Type B pancreatic cell (in vitro differentiated cells): ENCODE measurements around the gene CSF2RB. TPM values are rescaled to one million over a fixed set of nuclear protein-coding genes. Genes with fewer than 3 reads are reported as not detected.
A peak's percentile ranks its signal among the peaks of the same experiment; 100 is the strongest.

Source experiments
- DNase-seq: peaks from one replicate; pipeline ENCODE4 v3.0.0; 2021; ENCODE audit warnings: mixed read lengths; ENCODE audit not compliant: unreplicated experiment; ENCODE audit errors: extremely low spot score
- H3K27ac Mint-ChIP-seq: 2 replicates; pipeline ENCODE4 v1.8.0; 2021; ENCODE audit warnings: mild to moderate bottlenecking, mixed read lengths
- H3K27me3 Mint-ChIP-seq: 2 replicates; pipeline ENCODE4 v1.8.0; 2021; ENCODE audit warnings: mixed read lengths
- H3K36me3 Mint-ChIP-seq: 2 replicates; pipeline ENCODE4 v1.8.0; 2021; ENCODE audit warnings: mixed read lengths
- H3K4me1 Mint-ChIP-seq: one replicate; pipeline ENCODE4 v1.8.0; 2021; ENCODE audit warnings: mixed read lengths; ENCODE audit not compliant: unreplicated experiment
- H3K4me3 Mint-ChIP-seq: 2 replicates; pipeline ENCODE4 v1.8.0; 2021; ENCODE audit warnings: mild to moderate bottlenecking, mixed read lengths
- H3K9me3 Mint-ChIP-seq: 2 replicates; pipeline ENCODE4 v1.8.0; 2021; ENCODE audit warnings: mixed read lengths
- total RNA-seq: library from RNA; stranded (reverse); gene quantifications from 2 replicates; pipeline ENCODE4 v1.2.1, GENCODE V29; 2021; ENCODE audit warnings: low replicate concordance
- TF ChIP-seq, protein P1 (sequence below): fragments of 200-600 bp; sonication (generic); conservative IDR thresholded peaks from 2 replicates; pipeline ENCODE4 v1.5.0; 2021; ENCODE audit warnings: antibody characterized with exemption, mild to moderate bottlenecking

The CSF2RB gene
- total RNA-seq, 1 donor from 2014 or later, result 0.72 TPM

DNA sequence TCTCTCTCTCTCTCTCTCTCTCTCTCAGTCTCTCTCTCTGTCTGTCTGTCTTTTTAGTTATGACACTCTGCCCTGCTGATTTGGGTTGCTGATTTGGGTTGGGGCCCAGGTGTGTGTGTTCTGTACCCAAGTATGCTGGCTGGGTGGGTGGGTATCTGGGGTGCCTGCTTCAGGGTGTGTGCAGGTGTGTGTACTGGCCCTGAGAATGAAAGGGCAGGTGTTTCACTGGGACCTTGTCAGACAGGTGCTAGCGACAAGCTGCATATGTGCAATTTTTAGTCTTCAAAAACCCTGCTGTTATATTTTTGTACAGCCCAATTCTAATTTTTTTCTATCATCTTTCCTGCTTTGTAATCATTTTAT is 943 bp downstream of the CSF2RB start:
- DNase-seq, result no peak
- Mint-ChIP-seq H3K9me3 (no peaks in the 10 kb centered on the region), H3K36me3 (no peaks in the 10 kb centered on the region), H3K27ac (peak overlapping the region; percentile 18), H3K27me3 (peaks cover 53% of the 10 kb centered on the region), H3K4me3 (no peak overlapping the region), H3K4me1 (no peaks in the 10 kb centered on the region)
- TF ChIP-seq, protein P1, sequence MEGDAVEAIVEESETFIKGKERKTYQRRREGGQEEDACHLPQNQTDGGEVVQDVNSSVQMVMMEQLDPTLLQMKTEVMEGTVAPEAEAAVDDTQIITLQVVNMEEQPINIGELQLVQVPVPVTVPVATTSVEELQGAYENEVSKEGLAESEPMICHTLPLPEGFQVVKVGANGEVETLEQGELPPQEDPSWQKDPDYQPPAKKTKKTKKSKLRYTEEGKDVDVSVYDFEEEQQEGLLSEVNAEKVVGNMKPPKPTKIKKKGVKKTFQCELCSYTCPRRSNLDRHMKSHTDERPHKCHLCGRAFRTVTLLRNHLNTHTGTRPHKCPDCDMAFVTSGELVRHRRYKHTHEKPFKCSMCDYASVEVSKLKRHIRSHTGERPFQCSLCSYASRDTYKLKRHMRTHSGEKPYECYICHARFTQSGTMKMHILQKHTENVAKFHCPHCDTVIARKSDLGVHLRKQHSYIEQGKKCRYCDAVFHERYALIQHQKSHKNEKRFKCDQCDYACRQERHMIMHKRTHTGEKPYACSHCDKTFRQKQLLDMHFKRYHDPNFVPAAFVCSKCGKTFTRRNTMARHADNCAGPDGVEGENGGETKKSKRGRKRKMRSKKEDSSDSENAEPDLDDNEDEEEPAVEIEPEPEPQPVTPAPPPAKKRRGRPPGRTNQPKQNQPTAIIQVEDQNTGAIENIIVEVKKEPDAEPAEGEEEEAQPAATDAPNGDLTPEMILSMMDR, result no peak

DNA sequence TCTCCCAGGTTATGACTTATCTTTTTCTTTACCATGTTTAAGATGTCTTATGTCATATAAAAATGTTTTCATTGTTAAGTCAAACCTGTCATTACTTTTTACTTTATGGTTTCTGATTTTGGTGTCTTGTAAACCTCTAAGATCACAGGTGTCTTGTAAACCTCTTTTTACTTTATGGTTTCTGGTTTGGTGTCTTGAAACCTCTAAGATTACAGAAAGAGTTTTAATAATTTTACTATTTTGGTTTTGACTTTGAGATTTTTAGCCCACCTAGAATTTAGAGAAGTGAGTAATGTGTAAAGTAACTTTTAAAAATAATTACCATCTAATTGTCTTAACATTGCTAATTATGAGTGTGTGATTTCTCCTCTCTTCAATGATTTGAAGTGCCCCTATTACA is 2.6 kb downstream of the CSF2RB start:
- no peaks in the 10 kb centered on the region for H3K4me1 Mint-ChIP-seq
- H3K4me3 Mint-ChIP-seq, result no peak overlapping the region
- DNase-seq, result no peak
- H3K27ac Mint-ChIP-seq, result no peak overlapping the region
- H3K9me3 Mint-ChIP-seq, result no peaks in the 10 kb centered on the region
- TF ChIP-seq, protein P1, result no peak
- H3K27me3 Mint-ChIP-seq, result peaks cover 51% of the 10 kb centered on the region
- no peaks in the 10 kb centered on the region for H3K36me3 Mint-ChIP-seq

DNA sequence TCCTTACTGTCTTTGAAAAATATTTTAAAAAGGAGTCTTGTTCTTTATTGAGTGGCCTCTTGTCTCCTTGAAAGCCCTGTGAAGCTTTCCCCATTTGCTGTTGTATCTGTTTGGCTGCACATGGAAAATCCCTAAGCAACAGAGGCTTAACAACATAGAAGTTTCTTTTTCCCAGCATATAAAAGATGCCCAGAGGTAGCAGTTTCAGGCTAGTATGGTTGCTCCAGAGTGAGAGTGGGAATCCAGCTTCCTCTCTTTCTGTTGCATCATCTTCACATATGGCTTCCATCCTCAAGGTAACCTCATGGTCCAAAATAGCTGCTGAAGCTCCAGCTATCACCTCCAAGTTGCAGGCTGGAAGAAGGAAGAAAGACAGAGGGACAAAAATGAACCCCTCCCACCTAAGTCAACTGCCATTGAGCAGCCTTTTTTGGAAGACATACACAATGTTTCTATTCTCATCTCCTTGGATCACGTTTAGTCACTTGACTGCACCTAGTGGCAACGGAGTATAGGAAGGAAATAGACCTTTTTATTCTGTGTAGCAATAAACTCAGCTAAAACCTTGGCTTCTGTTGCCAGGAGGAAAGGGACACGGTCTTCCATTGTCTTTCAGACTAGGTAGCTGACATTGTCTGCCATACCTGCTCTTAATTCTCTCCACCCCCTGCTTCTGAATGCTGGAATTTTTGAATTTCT is 5.3 kb downstream of the CSF2RB start:
- no peaks in the 10 kb centered on the region for H3K4me1 Mint-ChIP-seq
- H3K4me3 Mint-ChIP-seq, result no peak overlapping the region
- no peaks in the 10 kb centered on the region for H3K36me3 Mint-ChIP-seq
- peaks cover 31% of the 10 kb centered on the region for H3K27me3 Mint-ChIP-seq
- H3K9me3 Mint-ChIP-seq, result no peaks in the 10 kb centered on the region
- TF ChIP-seq, protein P1, result no peak
- no peak overlapping the region for H3K27ac Mint-ChIP-seq
- no peak for DNase-seq

DNA sequence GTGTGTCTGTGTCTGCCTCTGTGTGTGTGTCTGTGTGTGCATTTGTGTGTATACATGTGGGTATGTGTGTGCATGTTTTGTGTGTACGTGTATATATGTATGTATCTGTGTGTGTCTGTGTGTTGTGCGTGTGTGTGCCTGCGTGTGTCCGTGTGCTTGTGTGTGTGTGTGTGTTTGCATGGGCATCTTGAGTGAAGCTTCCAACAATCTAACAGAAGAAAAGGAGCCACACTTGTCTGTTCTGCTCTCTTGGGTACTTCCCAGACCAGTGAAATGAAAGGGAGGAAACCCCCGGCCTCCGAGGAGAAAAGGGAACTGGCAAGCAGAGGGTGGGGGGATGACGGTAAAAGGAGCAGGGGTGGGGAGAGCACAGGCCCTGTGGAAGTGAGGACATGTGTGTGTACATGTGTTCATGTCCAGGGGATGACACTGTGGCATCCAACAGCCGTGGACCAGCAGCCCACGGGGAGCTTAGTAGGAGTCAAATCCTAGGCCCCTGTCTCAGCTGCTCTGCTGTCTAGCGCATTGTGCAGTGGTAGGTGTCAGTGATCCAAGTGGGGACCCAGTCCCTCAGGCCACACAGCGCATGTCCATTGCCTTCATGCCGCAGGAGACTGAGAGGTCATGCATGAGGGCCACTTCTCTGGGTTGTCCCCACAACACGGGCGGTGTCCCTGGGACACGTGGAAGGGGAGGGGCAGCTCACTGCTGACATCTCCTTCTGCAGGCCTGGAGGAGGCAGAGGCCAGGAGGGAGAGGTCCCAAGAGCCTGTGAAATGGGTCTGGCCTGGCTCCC is 8.1 kb downstream of the CSF2RB start:
- Mint-ChIP-seq H3K9me3 (no peaks in the 10 kb centered on the region), H3K27me3 (peaks cover 21% of the 10 kb centered on the region), H3K4me3 (no peak overlapping the region), H3K27ac (peak overlapping the region; percentile 4), H3K36me3 (no peaks in the 10 kb centered on the region), H3K4me1 (no peaks in the 10 kb centered on the region)
- TF ChIP-seq, protein P1, result no peak
- DNase-seq, result no peak

DNA sequence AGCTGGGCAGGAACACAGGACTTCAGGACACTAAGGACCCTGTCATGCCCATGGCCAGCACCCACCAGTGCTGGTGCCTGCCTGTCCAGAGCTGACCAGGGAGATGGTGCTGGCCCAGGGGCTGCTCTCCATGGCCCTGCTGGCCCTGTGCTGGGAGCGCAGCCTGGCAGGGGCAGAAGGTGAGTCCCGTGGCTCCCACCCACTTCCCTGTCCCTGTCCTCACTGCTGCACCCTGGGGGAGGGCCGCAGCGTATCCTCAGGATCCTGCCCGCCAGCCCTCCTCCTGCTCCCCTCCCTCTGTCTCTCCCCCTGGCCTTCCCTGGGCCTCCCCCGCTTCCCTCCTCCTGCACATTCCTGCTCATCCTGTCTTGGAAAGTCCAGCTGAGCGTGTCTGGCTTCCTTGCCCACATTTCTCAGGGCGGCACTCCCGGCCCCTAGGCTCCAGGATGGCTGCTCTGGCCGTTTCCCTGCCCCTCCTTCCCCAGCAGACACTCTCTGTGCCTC is 8.7 kb downstream of the CSF2RB start:
- H3K27me3 Mint-ChIP-seq, result peaks cover 19% of the 10 kb centered on the region
- H3K36me3 Mint-ChIP-seq, result no peaks in the 10 kb centered on the region
- H3K4me3 Mint-ChIP-seq, result no peak overlapping the region
- no peaks in the 10 kb centered on the region for H3K9me3 Mint-ChIP-seq
- no peak for DNase-seq
- no peak overlapping the region for H3K27ac Mint-ChIP-seq
- TF ChIP-seq, protein P1, result no peak
- no peaks in the 10 kb centered on the region for H3K4me1 Mint-ChIP-seq
